Measurements from ENCODE around the gene LYPD8.
"Not testable (repeated sequence)": the region's sequence is repeated elsewhere in the genome, so short reads cannot be mapped to it uniquely, and the experiment has no call there.

Gene LYPD8, protein sequence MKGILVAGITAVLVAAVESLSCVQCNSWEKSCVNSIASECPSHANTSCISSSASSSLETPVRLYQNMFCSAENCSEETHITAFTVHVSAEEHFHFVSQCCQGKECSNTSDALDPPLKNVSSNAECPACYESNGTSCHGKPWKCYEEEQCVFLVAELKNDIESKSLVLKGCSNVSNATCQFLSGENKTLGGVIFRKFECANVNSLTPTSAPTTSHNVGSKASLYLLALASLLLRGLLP

DNA sequence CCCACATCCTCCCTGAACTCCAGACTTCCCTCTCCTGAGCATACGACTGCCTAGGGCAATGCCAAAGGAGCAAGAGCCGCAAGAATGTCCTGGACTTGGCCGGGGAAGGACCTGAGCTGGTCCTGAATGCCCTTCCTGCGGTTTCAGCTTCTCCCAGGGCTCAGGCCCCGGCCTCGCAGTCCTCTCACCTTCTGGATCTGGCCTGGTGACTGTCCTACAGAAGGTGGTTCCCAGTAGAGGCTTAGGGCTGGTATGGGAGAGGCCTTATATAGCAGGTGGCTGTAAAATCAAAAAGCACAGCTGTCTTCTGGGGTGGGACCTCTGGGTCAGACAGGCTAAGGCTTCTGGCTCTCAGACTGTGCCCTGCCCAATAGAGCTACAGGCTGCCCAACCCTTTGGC is at the start of gene LYPD8:
LYPD8 (minus strand) TSS at position 243 of the 400 bp plus-strand sequence. CDS start 4,678 bp downstream, outside the sequence.
- DNase-seq = no peak

- no peak for DNase-seq
These were observed 49.5 kb upstream of the LYPD8 start for GRCh38 chr1:248804771-248805681.

DNA sequence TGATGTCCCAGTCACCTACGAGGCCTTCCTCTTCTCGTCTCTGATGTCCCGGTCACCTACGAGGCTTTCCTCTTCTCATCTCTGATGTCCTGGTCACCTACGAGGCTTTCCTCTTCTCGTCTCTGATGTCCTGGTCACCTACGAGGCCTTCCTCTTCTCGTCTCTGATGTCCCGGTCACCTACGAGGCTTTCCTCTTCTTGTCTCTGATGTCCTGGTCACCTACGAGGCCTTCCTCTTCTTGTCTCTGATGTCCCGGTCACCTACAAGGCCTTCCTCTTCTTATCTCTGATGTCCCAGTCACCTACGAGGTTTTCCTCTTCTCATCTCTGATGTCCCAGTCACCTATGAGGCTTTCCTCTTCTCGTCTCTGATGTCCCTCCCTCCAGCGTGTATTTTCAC is 47.9 kb upstream of the LYPD8 start:
- not testable (repeated sequence) for DNase-seq

DNA sequence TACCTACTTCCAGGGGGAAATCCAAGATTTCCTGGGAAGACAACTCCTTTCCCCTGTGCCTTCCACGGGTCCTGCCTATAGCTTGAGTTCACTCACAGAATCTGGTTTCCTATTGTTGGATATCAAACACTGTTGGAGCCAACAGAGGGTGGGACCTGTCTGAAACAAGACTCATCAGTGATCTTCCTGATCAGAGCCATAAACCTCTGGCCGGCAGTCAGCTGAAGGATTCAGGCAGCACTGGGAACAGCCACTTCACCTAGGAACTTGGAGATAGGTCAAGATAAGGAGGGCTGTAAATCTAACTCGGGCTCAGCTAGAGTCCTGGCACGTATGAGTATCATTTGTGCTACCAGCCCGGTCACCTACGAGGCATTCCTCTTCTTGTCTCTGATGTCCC is 46.9 kb upstream of the LYPD8 start:
- no peak for DNase-seq

DNA sequence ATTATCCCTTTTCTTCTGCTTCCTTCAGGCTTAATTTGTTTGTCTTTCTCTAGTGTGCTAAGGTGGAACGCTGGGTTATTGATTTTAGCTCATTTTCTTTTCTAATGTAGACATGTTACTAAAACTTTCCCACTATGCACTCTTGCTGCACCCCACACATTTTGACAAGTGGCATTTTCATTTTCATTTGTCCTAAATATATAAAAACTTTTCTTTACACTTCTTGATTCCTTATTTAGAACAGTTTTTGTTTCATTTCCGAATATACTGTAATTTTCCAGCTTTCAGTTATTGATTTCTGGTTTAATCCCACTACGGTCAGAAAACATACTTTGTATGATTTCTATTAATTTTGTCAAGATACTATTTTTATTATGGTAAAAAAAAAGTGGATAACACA is 44.9 kb upstream of the LYPD8 start:
- no peak for DNase-seq

DNA sequence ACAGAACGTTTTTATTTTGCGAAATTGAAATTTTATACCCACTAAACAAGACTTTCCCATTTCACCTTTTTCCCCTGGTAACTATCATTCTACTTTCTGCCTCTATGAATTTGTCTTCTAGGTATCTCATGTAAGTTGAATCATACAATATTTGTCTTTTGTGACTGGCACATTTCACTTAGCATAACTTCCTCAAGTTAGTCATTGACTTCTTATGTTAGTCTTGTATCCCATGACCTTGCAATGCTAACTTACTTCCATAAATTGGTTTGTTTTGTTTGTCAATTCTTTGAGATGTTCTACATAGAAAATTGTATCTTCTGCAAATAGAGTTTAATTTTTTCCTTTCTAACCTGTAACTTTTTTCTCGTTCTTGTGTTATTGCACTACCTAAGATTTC is 43.2 kb upstream of the LYPD8 start:
- DNase-seq = no peak

GRCh38 chr1:248794663-248795062 is 39.1 kb upstream of the LYPD8 start:
- not testable (repeated sequence) for DNase-seq

DNA sequence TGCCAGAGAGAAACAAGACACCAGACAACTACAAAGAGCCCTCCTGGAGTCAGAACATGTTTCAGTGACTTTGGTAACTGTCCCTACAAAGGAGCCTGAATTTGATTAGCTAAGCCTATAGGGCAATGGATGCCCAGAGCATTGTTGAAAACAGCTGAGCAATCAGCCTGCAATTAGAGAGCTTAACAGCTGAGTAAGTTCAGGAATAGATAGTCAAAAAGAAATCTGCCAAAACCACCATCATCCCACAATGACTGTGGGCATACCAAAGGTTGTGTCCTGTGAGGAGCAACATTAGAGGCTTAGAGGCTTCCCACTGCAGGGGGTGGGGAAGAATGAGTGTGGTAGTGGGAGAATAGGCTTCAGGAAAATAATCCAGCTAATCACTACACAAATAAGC is 38.0 kb upstream of the LYPD8 start:
- no peak for DNase-seq

- no peak for DNase-seq
These were observed 36.8 kb upstream of the LYPD8 start for GRCh38 chr1:248792342-248792741.

DNA sequence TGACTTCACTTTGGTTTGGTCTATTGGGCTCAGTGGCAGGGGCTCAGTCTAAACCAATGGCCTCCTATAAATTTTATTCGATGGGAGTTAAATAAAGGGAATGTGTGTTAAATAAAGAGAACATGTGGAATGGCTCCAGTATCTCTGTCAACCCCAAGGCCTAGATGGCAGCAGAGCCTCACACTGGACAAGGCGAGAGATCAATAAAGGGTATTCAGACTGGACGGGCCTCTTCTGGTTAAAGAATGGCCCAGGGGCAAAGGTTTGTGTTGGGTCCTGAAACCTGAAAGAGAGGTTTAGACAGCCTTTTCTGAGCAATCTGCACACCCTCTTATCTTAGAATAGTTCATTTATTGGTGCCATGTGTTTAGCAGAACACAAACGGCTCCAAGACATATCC is 35.5 kb upstream of the LYPD8 start:
- DNase-seq = no peak

DNA sequence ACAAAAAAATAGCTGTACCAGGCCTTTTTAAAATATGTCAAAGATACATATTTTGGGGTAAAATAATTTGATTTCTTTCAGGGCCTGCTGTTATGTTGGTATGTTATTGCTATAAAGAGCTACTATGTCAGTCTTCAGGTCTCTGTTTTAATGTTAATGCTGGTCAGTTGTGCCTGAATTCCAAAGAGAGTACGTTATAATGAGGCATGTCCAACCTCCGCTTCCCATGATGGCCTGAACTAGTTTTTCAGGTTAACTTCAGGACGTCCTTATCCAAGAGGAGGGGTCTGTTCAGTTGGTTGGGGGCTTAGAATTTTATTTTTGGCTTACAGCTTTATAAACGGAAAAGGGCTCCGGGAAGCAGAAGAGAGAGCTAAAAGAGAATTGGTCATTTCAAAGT is 34.9 kb upstream of the LYPD8 start:
- DNase-seq = no peak

DNA sequence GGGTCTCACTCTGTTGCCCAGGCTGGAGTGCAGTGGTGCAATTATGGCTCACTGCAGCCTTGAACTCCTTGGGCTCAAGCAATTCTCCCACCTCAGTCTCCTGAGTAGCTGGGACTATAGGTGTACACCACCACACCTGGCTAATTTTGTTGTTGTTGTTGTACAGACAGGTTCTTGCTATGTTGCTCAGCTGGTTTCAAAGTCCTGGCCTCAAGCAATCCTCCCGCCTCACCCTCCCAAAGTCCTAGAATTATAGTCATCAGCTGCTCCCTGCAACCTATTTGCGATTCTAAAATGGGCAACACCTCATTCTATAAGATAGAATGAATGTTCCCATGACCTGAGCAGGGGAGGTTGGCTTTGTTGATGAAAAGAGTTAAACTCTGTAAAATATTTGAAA is 33.8 kb upstream of the LYPD8 start:
- DNase-seq = not testable (repeated sequence)

DNA sequence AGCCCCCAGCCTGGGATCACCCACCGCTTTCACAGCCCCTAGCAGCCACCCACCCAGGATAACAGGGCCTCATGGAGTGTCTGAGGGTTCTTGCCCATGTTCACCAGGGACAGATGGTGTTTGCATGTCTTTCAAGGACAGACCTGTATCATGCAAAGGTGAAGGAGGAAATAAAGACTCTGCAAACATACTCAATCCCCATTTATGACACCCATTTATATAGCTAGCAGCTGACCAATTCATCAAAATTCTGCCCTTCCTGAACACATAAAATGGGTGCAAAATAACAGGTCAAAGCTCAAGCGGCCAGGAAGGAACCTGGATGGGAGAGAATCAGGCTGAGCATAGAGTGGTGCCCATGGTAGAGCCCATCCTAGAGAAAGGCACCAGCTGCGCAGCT is 32.8 kb upstream of the LYPD8 start:
- DNase-seq = no peak

DNA sequence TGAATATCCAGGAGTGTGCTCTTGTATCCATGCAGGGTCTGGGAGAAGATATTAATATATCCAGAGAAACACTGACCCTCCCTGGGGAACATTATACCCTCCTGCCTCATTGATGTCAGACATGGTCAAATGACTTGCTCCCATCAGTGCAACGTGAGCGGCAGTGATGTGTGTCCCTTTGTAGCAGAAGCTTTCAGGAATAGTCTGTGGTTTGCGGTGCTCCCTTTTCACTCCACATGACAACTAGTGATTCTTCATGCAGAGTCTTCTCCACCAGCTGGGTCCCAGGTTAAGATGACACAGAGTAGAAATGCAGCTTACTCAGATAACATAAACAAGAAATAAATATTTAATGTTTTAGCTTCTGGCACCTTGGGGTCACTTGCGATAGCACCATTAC is 31.9 kb upstream of the LYPD8 start:
- DNase-seq = no peak

DNA sequence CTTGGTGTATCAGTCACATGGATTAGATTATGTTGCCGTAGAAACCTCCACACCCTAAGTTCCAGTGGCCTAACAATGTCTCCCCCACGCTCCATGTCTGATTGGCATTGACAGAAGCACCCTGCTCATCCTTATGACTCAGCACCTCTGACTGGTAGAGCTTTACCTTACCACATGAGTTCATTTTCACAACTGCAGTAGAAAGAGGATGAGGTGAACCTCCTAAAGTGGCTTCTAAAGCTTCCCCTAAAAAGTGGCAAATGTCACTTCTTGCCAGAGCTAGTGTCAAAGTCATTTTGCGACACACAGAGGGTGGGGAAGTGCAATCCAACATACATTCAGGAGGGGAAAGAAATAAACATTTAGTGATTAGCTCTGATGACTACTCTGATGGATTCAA is 30.6 kb upstream of the LYPD8 start:
- DNase-seq = no peak

- DNase-seq = no peak
These were observed 27.8 kb upstream of the LYPD8 start for GRCh38 chr1:248783367-248783766.

- DNase-seq = no peak
These were observed 27.0 kb upstream of the LYPD8 start for GRCh38 chr1:248782416-248783141.

GRCh38 chr1:248779350-248779749 is 23.8 kb upstream of the LYPD8 start:
- no peak for DNase-seq

GRCh38 chr1:248778906-248779305 is 23.3 kb upstream of the LYPD8 start:
- no peak for DNase-seq

GRCh38 chr1:248776991-248777390 is 21.4 kb upstream of the LYPD8 start:
- DNase-seq = no peak

- DNase-seq = no peak
These were observed 19.9 kb upstream of the LYPD8 start for GRCh38 chr1:248775441-248775840.

DNA sequence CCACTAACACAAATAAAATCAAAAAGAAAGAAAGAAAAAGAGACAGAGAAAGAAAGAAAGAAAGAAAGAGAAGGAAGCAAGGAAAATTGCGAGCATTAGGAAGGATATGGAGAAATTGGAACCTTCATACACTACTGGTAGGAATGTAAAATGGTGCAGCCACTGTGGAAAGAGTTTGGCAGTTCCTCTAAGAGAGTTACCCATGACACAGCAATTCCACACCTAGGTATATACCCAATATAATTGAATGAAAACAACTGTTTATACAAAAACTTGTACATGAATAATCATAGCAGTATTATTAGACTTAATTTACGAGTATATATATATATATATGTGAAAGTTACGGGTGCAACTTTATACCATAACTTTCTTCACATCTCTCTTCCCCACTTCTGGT is 4.1 kb upstream of the LYPD8 start:
- no peak for DNase-seq

GRCh38 chr1:248758352-248758751 is 2.8 kb upstream of the LYPD8 start:
- DNase-seq = no peak

- DNase-seq = no peak
These were observed 2.2 kb upstream of the LYPD8 start for GRCh38 chr1:248757784-248758195.

Measured in DMS 273 treated with DMSO at 0.1 percent for 48 hours (cell line).